Endometrial microvascular endothelial cells (primary cell): ENCODE data around the gene ZFYVE27. TPM values are rescaled to one million over a fixed set of nuclear protein-coding genes. Genes with fewer than 3 reads are reported as not detected.

Experiments used
- in situ Hi-C: cut with HindIII; loops from 2 replicates; pipeline ENCODE4 v1.10.0; 2017; ENCODE audit warnings: low sequenced_read_pairs, low pct_unique_long_range_greater_than_20kb; ENCODE audit errors: inconsistent ontology term
- total RNA-seq: library from RNA; depleted of rRNA; stranded (reverse); fragments of >200 nt; gene quantifications from one replicate; pipeline ENCODE4 v1.2.3, GENCODE V29; 2015; ENCODE audit errors: inconsistent ontology term

Gene ZFYVE27
- total RNA-seq, 1 donor from 2014 or later = 10.3 TPM

- in situ Hi-C loops = no loop called here
Measured at GRCh38 chr10:97738616-97739015, 1.7 kb downstream of the ZFYVE27 start.

- in situ Hi-C loops = no loop called here
Measured at GRCh38 chr10:97740613-97741012, 3.7 kb downstream of the ZFYVE27 start.

GRCh38 chr10:97743169-97743943 is 6.4 kb downstream of the ZFYVE27 start:
- in situ Hi-C loops = no loop called here

- in situ Hi-C loops = no loop called here
Measured at GRCh38 chr10:97744405-97745035, 7.6 kb downstream of the ZFYVE27 start.

- in situ Hi-C loops = no loop called here
Measured at GRCh38 chr10:97747573-97747972, 10.6 kb downstream of the ZFYVE27 start.

- in situ Hi-C loops = no loop called here
Measured at GRCh38 chr10:97748116-97748515, 11.2 kb downstream of the ZFYVE27 start.

- in situ Hi-C loops = no loop called here
Measured at GRCh38 chr10:97752956-97753355, 16.0 kb downstream of the ZFYVE27 start.

- in situ Hi-C loops = no loop called here
Measured at GRCh38 chr10:97754726-97755125, 17.8 kb downstream of the ZFYVE27 start.

- in situ Hi-C loops = no loop called here
Measured at GRCh38 chr10:97755718-97756117, 18.8 kb downstream of the ZFYVE27 start.

GRCh38 chr10:97757471-97757870 is 20.5 kb downstream of the ZFYVE27 start:
- in situ Hi-C loops = no loop called here

- in situ Hi-C loops = no loop called here
Measured at GRCh38 chr10:97759158-97759887, 22.4 kb downstream of the ZFYVE27 start.

GRCh38 chr10:97759946-97760345 is 23.0 kb downstream of the ZFYVE27 start:
- in situ Hi-C loops = no loop called here

GRCh38 chr10:97760461-97761257 is 23.7 kb downstream of the ZFYVE27 start:
- in situ Hi-C loops = no loop called here

GRCh38 chr10:97761331-97761865 is 24.5 kb downstream of the ZFYVE27 start:
- in situ Hi-C loops = no loop called here

GRCh38 chr10:97762056-97762455 is 25.1 kb downstream of the ZFYVE27 start:
- in situ Hi-C loops = no loop called here

GRCh38 chr10:97762816-97763215 is 25.9 kb downstream of the ZFYVE27 start:
- in situ Hi-C loops = no loop called here

GRCh38 chr10:97763411-97763810 is 26.5 kb downstream of the ZFYVE27 start:
- in situ Hi-C loops = no loop called here

GRCh38 chr10:97763947-97764346 is 27.0 kb downstream of the ZFYVE27 start:
- in situ Hi-C loops = no loop called here

GRCh38 chr10:97764519-97764931 is 27.6 kb downstream of the ZFYVE27 start:
- in situ Hi-C loops = no loop called here
